ENCODE data around the gene PSORS1C2.

Gene PSORS1C2

DNA sequence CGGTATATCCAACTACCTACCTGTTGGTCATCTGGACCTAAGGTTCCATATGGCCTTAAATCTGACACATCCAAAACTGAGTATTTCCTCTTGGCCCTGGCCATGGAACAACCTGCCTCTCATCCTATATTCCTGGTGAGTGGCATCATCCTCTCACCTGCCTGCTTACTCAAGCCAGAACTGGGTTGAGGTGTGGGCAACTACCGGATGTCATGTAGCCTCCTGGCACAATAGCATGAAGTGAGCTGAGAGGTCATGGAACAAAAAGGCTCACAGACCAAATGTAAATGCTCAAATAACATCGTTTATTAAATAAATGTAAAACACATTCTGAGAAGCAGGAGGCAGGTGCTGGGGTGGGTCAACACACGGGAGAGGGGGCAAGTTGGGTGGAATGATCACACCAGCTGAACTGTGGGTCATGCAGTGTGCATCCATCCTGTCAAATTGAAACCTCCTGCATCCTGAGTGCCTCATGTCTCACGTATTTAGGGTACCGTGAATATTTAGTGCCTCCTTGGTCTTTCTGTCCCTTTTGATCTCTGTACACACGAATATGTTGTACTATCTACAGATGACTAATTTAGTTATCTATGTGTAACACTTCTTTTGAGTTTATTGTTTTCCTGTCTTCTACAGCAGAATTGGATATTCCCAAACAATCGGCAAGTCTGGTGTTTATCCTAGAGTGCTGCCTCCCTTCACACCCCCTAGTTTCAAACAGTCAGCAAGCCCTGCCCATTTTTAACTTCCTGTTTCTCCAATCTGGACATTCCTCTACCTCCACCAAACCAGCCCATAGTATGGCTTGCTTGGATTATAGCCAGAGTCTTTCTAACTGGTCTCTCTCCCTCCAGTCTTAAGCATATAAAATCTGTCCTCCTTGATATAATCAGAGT is 39.5 kb upstream of the PSORS1C2 start:
- H3K27ac ChIP-seq (ENCODE audit: low read depth, low read length), result no peak overlapping the region

DNA sequence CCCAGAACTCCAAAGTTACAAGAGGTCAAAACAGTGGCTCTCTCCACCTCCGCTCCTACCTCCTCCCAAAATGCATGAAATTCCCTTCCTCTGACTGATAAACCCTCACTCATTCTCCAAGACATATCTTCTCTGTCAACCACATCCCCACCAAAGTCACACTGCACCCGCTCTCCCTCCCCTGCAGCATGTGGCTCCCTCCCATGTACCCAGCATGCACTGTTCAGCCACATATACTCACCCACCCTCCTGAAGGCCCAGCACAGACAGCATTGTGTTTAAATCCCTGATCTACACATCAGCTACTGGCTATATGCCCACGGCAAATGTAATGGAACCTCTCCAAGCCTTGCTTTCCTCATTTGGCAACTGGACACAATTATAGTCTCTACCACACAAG is 37.1 kb upstream of the PSORS1C2 start:
- H3K79me2 ChIP-seq (ENCODE audit: insufficient read depth, low read length), result 0 out of 2 replicates have a peak, but pooled peaks cover 5% of the 10 kb centered on the region
- H3K9ac ChIP-seq (ENCODE audit: low read length), result no peak overlapping the region
- no peaks in the 10 kb centered on the region for H3K9me2 ChIP-seq (replicated peaks; ENCODE audit: insufficient read depth, low read length)
- H3K4me2 ChIP-seq (ENCODE audit: low read depth, low read length, poor library complexity, severe bottlenecking), result no peak overlapping the region
- no peak overlapping the region for H2AFZ ChIP-seq (ENCODE audit: low read depth, low read length, severe bottlenecking)
- H4K20me1 ChIP-seq (ENCODE audit: low read depth, low read length), result no peaks in the 10 kb centered on the region
- H3K27me3 ChIP-seq (ENCODE audit: low read length), result no peaks in the 10 kb centered on the region
- H3F3A ChIP-seq (ENCODE audit: insufficient read depth), result no peaks in the 10 kb centered on the region
- no peak overlapping the region for H3K27ac ChIP-seq (ENCODE audit: low read depth, low read length)
- no peak overlapping the region for H3K4me3 ChIP-seq (ENCODE audit: insufficient read depth, low read length, poor library complexity, severe bottlenecking)
- no peaks in the 10 kb centered on the region for H3K36me3 ChIP-seq (ENCODE audit: low read length)
- no peaks in the 10 kb centered on the region for H3K9me3 ChIP-seq (ENCODE audit: insufficient read depth, low read length)
- TF ChIP-seq EZH2phosphoT487 (conservative IDR thresholded peaks at IDR 0.05; ENCODE audit: low read length), result no peak
- TF ChIP-seq, protein P1, sequence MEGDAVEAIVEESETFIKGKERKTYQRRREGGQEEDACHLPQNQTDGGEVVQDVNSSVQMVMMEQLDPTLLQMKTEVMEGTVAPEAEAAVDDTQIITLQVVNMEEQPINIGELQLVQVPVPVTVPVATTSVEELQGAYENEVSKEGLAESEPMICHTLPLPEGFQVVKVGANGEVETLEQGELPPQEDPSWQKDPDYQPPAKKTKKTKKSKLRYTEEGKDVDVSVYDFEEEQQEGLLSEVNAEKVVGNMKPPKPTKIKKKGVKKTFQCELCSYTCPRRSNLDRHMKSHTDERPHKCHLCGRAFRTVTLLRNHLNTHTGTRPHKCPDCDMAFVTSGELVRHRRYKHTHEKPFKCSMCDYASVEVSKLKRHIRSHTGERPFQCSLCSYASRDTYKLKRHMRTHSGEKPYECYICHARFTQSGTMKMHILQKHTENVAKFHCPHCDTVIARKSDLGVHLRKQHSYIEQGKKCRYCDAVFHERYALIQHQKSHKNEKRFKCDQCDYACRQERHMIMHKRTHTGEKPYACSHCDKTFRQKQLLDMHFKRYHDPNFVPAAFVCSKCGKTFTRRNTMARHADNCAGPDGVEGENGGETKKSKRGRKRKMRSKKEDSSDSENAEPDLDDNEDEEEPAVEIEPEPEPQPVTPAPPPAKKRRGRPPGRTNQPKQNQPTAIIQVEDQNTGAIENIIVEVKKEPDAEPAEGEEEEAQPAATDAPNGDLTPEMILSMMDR (IDR thresholded peaks at IDR 0.05; ENCODE audit: insufficient read depth, low read length, poor library complexity, severe bottlenecking), result no peak

More for the DNA sequence above, 39.5 kb upstream of the PSORS1C2 start:
- no peak for TF ChIP-seq EZH2phosphoT487 (conservative IDR thresholded peaks at IDR 0.05; ENCODE audit: low read length)
- TF ChIP-seq, protein P1 (IDR thresholded peaks at IDR 0.05; ENCODE audit: insufficient read depth, low read length, poor library complexity, severe bottlenecking), result no peak
- Histone ChIP-seq H3K27me3 (ENCODE audit: low read length) (no peaks in the 10 kb centered on the region), H3F3A (ENCODE audit: insufficient read depth) (no peaks in the 10 kb centered on the region), H3K9me2 (replicated peaks; ENCODE audit: insufficient read depth, low read length) (no peaks in the 10 kb centered on the region), H3K4me3 (ENCODE audit: insufficient read depth, low read length, poor library complexity, severe bottlenecking) (no peak overlapping the region), H3K4me2 (ENCODE audit: low read depth, low read length, poor library complexity, severe bottlenecking) (no peak overlapping the region), H3K9ac (ENCODE audit: low read length) (no peak overlapping the region), H3K36me3 (ENCODE audit: low read length) (no peaks in the 10 kb centered on the region), H3K79me2 (ENCODE audit: insufficient read depth, low read length) (peaks cover 8% of the 10 kb centered on the region; the same call in 1 of the 2 replicates), H3K9me3 (ENCODE audit: insufficient read depth, low read length) (no peaks in the 10 kb centered on the region), H4K20me1 (ENCODE audit: low read depth, low read length) (no peaks in the 10 kb centered on the region), H2AFZ (ENCODE audit: low read depth, low read length, severe bottlenecking) (no peak overlapping the region)

DNA sequence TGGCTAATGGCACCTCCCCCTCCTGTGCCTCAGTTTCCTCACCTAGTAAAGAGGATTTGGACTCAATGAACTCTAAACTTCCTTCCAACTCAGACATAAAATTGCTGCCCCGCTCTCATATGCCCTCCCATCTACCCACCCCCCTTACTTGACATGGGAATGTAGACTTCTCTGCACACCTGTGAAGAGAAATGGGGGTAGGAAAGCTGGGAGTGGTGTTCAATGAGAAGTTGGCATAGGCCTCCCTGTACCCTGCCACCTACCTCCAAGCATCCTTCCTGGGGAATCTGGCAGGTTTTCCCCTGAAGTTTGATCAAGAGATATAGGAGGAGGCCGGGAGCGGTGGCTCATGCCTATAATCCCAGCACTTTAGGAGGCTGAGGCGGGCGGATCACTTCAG is 35.5 kb upstream of the PSORS1C2 start:
- no peak overlapping the region for H3K4me2 ChIP-seq (ENCODE audit: low read depth, low read length, poor library complexity, severe bottlenecking)
- H3K9ac ChIP-seq (ENCODE audit: low read length), result no peak overlapping the region
- H3K36me3 ChIP-seq (ENCODE audit: low read length), result no peaks in the 10 kb centered on the region
- H3K9me3 ChIP-seq (ENCODE audit: insufficient read depth, low read length), result no peaks in the 10 kb centered on the region
- H4K20me1 ChIP-seq (ENCODE audit: low read depth, low read length), result no peaks in the 10 kb centered on the region
- no peaks in the 10 kb centered on the region for H3F3A ChIP-seq (ENCODE audit: insufficient read depth)
- no peak overlapping the region for H2AFZ ChIP-seq (ENCODE audit: low read depth, low read length, severe bottlenecking)
- no peak overlapping the region for H3K4me3 ChIP-seq (ENCODE audit: insufficient read depth, low read length, poor library complexity, severe bottlenecking)
- no peak for TF ChIP-seq EZH2phosphoT487 (conservative IDR thresholded peaks at IDR 0.05; ENCODE audit: low read length)
- TF ChIP-seq, protein P1 (IDR thresholded peaks at IDR 0.05; ENCODE audit: insufficient read depth, low read length, poor library complexity, severe bottlenecking), result no peak
- H3K79me2 ChIP-seq (ENCODE audit: insufficient read depth, low read length), result no peaks in the 10 kb centered on the region
- no peaks in the 10 kb centered on the region for H3K27me3 ChIP-seq (ENCODE audit: low read length)
- H3K27ac ChIP-seq (ENCODE audit: low read depth, low read length), result no peak overlapping the region
- H3K9me2 ChIP-seq (replicated peaks; ENCODE audit: insufficient read depth, low read length), result no peaks in the 10 kb centered on the region

Measured in SU-DHL-6 (cell line).